ENCODE measurements around the gene TEX22. TPM values are rescaled to one million over a fixed set of nuclear protein-coding genes. Genes with fewer than 3 reads are reported as not detected.

Gene TEX22
- total RNA-seq, 1 donor from 2014 or later, result not detected

DNA sequence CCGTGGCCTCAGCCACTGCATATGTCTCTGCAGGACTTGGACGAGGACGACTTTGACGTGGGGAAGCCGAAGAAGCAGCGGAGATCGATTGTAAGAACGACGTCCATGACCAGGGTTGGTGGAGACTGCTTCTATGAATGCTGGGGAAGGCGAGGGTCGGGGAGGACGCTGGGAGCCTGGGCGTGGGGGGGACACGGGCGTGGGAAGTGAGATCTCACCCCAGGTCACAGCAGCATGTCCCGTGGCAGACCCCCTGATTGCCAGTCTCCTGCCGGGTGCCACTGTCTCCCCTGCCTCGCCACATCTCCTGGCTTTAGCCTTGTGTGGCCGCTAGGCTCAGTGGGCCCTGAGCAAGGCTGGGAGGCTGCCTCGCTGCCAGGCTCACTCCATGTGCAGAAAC, 29.9 kb upstream of the TEX22 start:
- Histone ChIP-seq H3K4me2 (no peak overlapping the region), H3K36me3 (no peaks in the 10 kb centered on the region), H3K9ac (no peak overlapping the region), H3K79me2 (ENCODE audit: low read depth) (no peaks in the 10 kb centered on the region), H4K20me1 (ENCODE audit: low read depth) (peaks cover 4% of the 10 kb centered on the region), H3F3A (ENCODE audit: low read depth) (peaks cover 12% of the 10 kb centered on the region), H3K4me1 (no peaks in the 10 kb centered on the region), H3K4me3 (no peak overlapping the region), H3K9me3 (ENCODE audit: low read depth) (no peaks in the 10 kb centered on the region), H2AFZ (replicated peaks) (no peak overlapping the region), H3K27me3 (no peaks in the 10 kb centered on the region), H3K27ac (no peak overlapping the region)
- peaks cover 6% of the 10 kb centered on the region for H3K9me3 Mint-ChIP-seq
- TF ChIP-seq, protein P1, sequence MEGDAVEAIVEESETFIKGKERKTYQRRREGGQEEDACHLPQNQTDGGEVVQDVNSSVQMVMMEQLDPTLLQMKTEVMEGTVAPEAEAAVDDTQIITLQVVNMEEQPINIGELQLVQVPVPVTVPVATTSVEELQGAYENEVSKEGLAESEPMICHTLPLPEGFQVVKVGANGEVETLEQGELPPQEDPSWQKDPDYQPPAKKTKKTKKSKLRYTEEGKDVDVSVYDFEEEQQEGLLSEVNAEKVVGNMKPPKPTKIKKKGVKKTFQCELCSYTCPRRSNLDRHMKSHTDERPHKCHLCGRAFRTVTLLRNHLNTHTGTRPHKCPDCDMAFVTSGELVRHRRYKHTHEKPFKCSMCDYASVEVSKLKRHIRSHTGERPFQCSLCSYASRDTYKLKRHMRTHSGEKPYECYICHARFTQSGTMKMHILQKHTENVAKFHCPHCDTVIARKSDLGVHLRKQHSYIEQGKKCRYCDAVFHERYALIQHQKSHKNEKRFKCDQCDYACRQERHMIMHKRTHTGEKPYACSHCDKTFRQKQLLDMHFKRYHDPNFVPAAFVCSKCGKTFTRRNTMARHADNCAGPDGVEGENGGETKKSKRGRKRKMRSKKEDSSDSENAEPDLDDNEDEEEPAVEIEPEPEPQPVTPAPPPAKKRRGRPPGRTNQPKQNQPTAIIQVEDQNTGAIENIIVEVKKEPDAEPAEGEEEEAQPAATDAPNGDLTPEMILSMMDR (IDR thresholded peaks at IDR 0.05), result no peak
- TF ChIP-seq EZH2 (IDR thresholded peaks at IDR 0.05) (no peak), EZH2phosphoT487 (IDR thresholded peaks at IDR 0.05) (no peak)
- peaks cover 14% of the 10 kb centered on the region for H3K36me3 Mint-ChIP-seq
- H3K27me3 Mint-ChIP-seq (ENCODE audit: insufficient read depth, low read depth), result peaks cover 5% of the 10 kb centered on the region
- H3K4me3 Mint-ChIP-seq, result peak overlapping the region; percentile 52
- H3K27ac Mint-ChIP-seq, result no peak overlapping the region
- no peaks in the 10 kb centered on the region for H3K4me1 Mint-ChIP-seq
- no peak for DNase-seq (ENCODE audit: low spot score)

DNA sequence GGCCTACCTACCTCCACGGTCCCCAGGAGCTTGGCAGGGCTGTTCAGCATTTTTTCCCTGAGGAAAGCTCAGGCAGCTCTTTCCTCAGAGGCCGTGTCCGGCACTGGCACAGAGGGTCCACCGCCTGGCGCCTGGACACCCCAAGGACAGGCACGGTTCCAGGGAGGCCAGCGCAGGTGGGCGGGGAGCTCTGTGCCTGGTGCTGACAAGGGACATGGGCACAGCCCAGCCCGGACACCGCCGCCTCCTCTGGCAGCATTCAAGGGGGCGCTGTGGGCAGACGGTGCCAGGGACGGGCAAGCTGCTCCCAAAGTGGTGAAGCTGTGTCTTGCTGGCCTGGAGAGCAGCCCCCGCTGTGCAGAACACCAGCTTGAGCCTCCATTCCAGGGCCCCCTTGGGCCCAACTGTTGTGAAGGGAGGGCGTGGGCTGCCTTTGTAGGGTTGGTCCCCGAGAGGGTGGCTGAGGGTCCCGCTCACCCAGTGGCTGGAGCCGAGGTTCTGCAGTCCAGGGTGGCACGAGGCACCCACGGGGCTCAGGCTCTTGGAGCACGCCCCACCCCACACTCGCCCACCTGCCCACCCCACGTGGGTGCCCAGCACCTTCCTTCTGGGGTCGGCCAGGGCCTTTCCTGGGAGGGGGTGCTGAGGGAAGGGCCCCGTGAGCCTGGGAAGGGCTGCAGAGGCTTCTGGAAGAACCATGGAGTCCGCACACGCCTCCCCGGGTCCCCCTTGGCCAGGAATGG, 29.3 kb upstream of the TEX22 start:
- Mint-ChIP-seq H3K4me1 (no peaks in the 10 kb centered on the region), H3K36me3 (peaks cover 16% of the 10 kb centered on the region), H3K27me3 (ENCODE audit: insufficient read depth, low read depth) (peaks cover 7% of the 10 kb centered on the region), H3K4me3 (no peak overlapping the region), H3K27ac (no peak overlapping the region), H3K9me3 (peaks cover 7% of the 10 kb centered on the region)
- Histone ChIP-seq H3K4me2 (no peak overlapping the region), H3K79me2 (ENCODE audit: low read depth) (no peaks in the 10 kb centered on the region), H3K9ac (no peak overlapping the region), H2AFZ (replicated peaks) (no peak overlapping the region), H3K4me1 (no peaks in the 10 kb centered on the region), H4K20me1 (ENCODE audit: low read depth) (peaks cover 4% of the 10 kb centered on the region), H3K27ac (no peak overlapping the region), H3K4me3 (no peak overlapping the region), H3F3A (ENCODE audit: low read depth) (peaks cover 5% of the 10 kb centered on the region), H3K36me3 (no peaks in the 10 kb centered on the region), H3K27me3 (no peaks in the 10 kb centered on the region), H3K9me3 (ENCODE audit: low read depth) (no peaks in the 10 kb centered on the region)
- TF ChIP-seq, protein P1 (IDR thresholded peaks at IDR 0.05), result no peak
- TF ChIP-seq EZH2 (IDR thresholded peaks at IDR 0.05), result no peak
- no peak for TF ChIP-seq EZH2phosphoT487 (IDR thresholded peaks at IDR 0.05)
- DNase-seq (ENCODE audit: low spot score), result no peak

DNA sequence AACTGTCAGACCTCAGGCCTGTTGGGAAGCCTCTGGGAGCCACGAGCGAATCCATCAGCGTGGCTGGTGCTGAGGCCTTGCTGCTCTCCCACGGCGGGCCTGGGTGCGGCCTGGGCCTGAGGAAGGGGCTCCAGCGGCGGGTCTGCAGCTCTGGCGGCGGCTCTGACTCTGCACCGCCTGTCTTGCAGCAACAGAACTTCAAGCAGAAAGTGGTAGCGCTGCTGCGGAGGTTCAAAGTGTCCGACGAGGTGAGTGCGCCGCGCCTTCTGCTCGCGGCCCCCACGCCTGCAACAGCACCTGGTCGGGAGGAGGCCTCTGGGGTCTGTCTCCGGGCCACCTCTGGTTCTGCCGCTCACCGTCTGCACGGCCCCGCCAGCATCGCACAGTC, 28.7 kb upstream of the TEX22 start:
- TF ChIP-seq, protein P1 (IDR thresholded peaks at IDR 0.05), result no peak
- no peak for TF ChIP-seq EZH2 (IDR thresholded peaks at IDR 0.05)
- no peak for TF ChIP-seq EZH2phosphoT487 (IDR thresholded peaks at IDR 0.05)
- H3K36me3 Mint-ChIP-seq, result peaks cover 19% of the 10 kb centered on the region
- H3K36me3 ChIP-seq, result no peaks in the 10 kb centered on the region

More for the DNA sequence above, 28.7 kb upstream of the TEX22 start:
- Histone ChIP-seq H3F3A (ENCODE audit: low read depth) (peaks cover 5% of the 10 kb centered on the region), H2AFZ (replicated peaks) (no peak overlapping the region), H3K27me3 (no peaks in the 10 kb centered on the region), H3K4me2 (no peak overlapping the region), H3K79me2 (ENCODE audit: low read depth) (no peaks in the 10 kb centered on the region), H3K9me3 (ENCODE audit: low read depth) (no peaks in the 10 kb centered on the region), H3K4me3 (no peak overlapping the region), H3K4me1 (no peaks in the 10 kb centered on the region), H4K20me1 (ENCODE audit: low read depth) (peaks cover 4% of the 10 kb centered on the region), H3K9ac (no peak overlapping the region), H3K27ac (no peak overlapping the region)
- Mint-ChIP-seq H3K9me3 (peaks cover 10% of the 10 kb centered on the region), H3K27ac (no peak overlapping the region), H3K27me3 (ENCODE audit: insufficient read depth, low read depth) (peaks cover 7% of the 10 kb centered on the region), H3K4me3 (no peak overlapping the region), H3K4me1 (no peaks in the 10 kb centered on the region)
- DNase-seq (ENCODE audit: low spot score), result no peak

Measured in neural progenitor cell (in vitro differentiated cells).